HepG2 (cell line): ENCODE data around the gene NCOA6. TPM values are rescaled to one million over a fixed set of nuclear protein-coding genes. Genes with fewer than 3 reads are reported as not detected.

ENCODE experiments used
- ATAC-seq: fragments of 200-7000 bp; cut with Tn5 transposase; 3 replicates; pipeline ENCODE4 v1.9.1; 2020; ENCODE audit warnings: mild to moderate bottlenecking, moderate library complexity
- BruUV-seq: library from RNA; stranded (reverse); fragments of 400-500 nt; replicated peaks from 2 replicates; lab custom pipeline; 2021; lab: Mats Ljungman, UMichigan
- CTCF ChIA-PET: fragments of 300-600 bp; formaldehyde crosslinking; extraction: SDS; loops from one replicate; lab custom pipeline; 2021; ENCODE audit warnings: low total read pairs, inconsistent platforms, low intra/inter-chr PET ratio; lab: Yijun Ruan, JAX
- POLR2A ChIA-PET: fragments of 350-600 bp; sonication (Branson Sonifier 250); formaldehyde crosslinking; loops from one replicate; lab custom pipeline; 2020; ENCODE audit warnings: antibody characterized with exemption, inconsistent platforms; lab: Yijun Ruan, JAX
- DNase-seq: peaks from one replicate; pipeline ENCODE4 v3.0.0-alpha.2; 2015; ENCODE audit warnings: low spot score
- FAIRE-seq: peaks from 3 replicates; lab custom pipeline; 2011; peaks lifted over from hg19 to GRCh38; lab: Jason Lieb, UNC
- H2AFZ ChIP-seq: one replicate; pipeline ENCODE4 v1.6.1; 2011; ENCODE audit warnings: low read length, inconsistent platforms
- H3K27ac ChIP-seq: fragments of 300-600 bp; 3 replicates; pipeline ENCODE4 v1.8.0; 2011; ENCODE audit warnings: mixed run types, mild to moderate bottlenecking, mixed read lengths, low read length, inconsistent platforms; ENCODE audit not compliant: insufficient read depth; ENCODE audit errors: extremely low read length
- H3K27me3 ChIP-seq, 2 experiments: fragments of 200-600 bp in 1 of 2; 2 replicates in 1 of 2; 3 replicates in 1 of 2; pipeline versions ENCODE4 v1.6.0 to v1.8.0; 2011; ENCODE audit warnings: low read length in 2 of 2, mild to moderate bottlenecking in 2 of 2, moderate library complexity in 2 of 2, inconsistent platforms in 1 of 2; ENCODE audit not compliant: insufficient read depth in 2 of 2, control insufficient read depth in 1 of 2
- H3K36me3 ChIP-seq, 2 experiments: fragments of 200-600 bp in 1 of 2; replicated peaks in 1 of 2; 2 replicates in 1 of 2; 3 replicates in 1 of 2; pipeline versions ENCODE4 v1.5.1 to v1.8.0; 2011; ENCODE audit warnings: low read length in 2 of 2, inconsistent platforms in 1 of 2; ENCODE audit not compliant: insufficient read depth in 2 of 2, control insufficient read depth in 1 of 2
- H3K4me1 ChIP-seq: 2 replicates; pipeline ENCODE4 v1.5.1; 2012; ENCODE audit warnings: low read length, inconsistent platforms; ENCODE audit not compliant: insufficient read depth
- H3K4me2 ChIP-seq: 2 replicates; pipeline ENCODE4 v1.6.0; 2011; ENCODE audit warnings: low read depth, low read length, inconsistent platforms
- H3K4me3 ChIP-seq, 3 experiments: fragments of 200-600 bp in 1 of 3; sonication (generic), shearing (Covaris generic) in 1 of 3; replicated peaks in 1 of 3; 2 replicates each; pipeline ENCODE4 v1.5.1; 2011 to 2016; ENCODE audit warnings: low read length in 3 of 3, inconsistent platforms in 2 of 3, low read depth in 2 of 3, mild to moderate bottlenecking in 2 of 3, control low read depth in 1 of 3, mixed read lengths in 1 of 3; ENCODE audit not compliant: insufficient read depth in 1 of 3
- H3K79me2 ChIP-seq: one replicate; pipeline ENCODE4 v1.6.1; 2011; ENCODE audit warnings: low read length, inconsistent platforms; ENCODE audit not compliant: insufficient read depth
- H3K9ac ChIP-seq: 2 replicates; pipeline ENCODE4 v1.6.0; 2011; ENCODE audit warnings: mild to moderate bottlenecking, low read depth, low read length, inconsistent platforms; ENCODE audit not compliant: insufficient read depth
- H3K9me3 ChIP-seq: 2 replicates; pipeline ENCODE4 v1.5.1; 2012; ENCODE audit warnings: mild to moderate bottlenecking, low read length
- H4K20me1 ChIP-seq: 2 replicates; pipeline ENCODE4 v1.6.0; 2011; ENCODE audit warnings: inconsistent platforms, mild to moderate bottlenecking, low read length, moderate library complexity; ENCODE audit not compliant: insufficient read depth
- IKZF4 ChIP-seq: sonication (generic); formaldehyde crosslinking; IDR thresholded peaks from 2 replicates; pipeline ENCODE4 v1.5.1; 2020; ENCODE audit warnings: borderline replicate concordance, mild to moderate bottlenecking, low read depth, missing genetic modification reagents; ENCODE audit errors: not compliant biosample characterization
- JUND ChIP-seq: sonication (generic); formaldehyde crosslinking; IDR thresholded peaks from 2 replicates; pipeline ENCODE4 v1.8.0; 2022; ENCODE audit warnings: mild to moderate bottlenecking, missing genetic modification reagents
- KAT2B ChIP-seq: fragments of 150-350 bp; IDR thresholded peaks from 2 replicates; pipeline ENCODE4 v1.6.1; 2014; ENCODE audit warnings: low read depth, low read length, borderline replicate concordance
- NR2F1 ChIP-seq, 2 experiments: fragments of 450-650 bp in 1 of 2; formaldehyde crosslinking in 1 of 2; IDR thresholded peaks; 2 replicates each; pipeline versions ENCODE4 v1.5.0 to v1.6.1; 2016 to 2020; ENCODE audit warnings: mild to moderate bottlenecking in 1 of 2, missing compliant biosample characterization in 1 of 2, missing genetic modification reagents in 1 of 2, moderate library complexity in 1 of 2
- POGK ChIP-seq: sonication (generic); formaldehyde crosslinking; conservative IDR thresholded peaks from 2 replicates; pipeline ENCODE4 v1.8.0; 2022; ENCODE audit warnings: mild to moderate bottlenecking, moderate library complexity, missing genetic modification reagents
- SMAD9 ChIP-seq: sonication (generic); formaldehyde crosslinking; IDR thresholded peaks from 2 replicates; pipeline ENCODE4 v1.5.1; 2020; ENCODE audit warnings: mild to moderate bottlenecking, missing genetic modification reagents
- U2AF2 ChIP-seq: fragments of 200-400 bp; formaldehyde crosslinking; IDR thresholded peaks from 2 replicates; pipeline ENCODE4 v1.6.1; 2017; ENCODE audit warnings: low read depth, mild to moderate bottlenecking, low read length
- ZBTB39 ChIP-seq: sonication (generic); formaldehyde crosslinking; IDR thresholded peaks from 2 replicates; pipeline ENCODE4 v1.5.0; 2020; ENCODE audit warnings: missing genetic modification reagents
- ZKSCAN5 ChIP-seq: sonication (generic); formaldehyde crosslinking; IDR thresholded peaks from 2 replicates; pipeline ENCODE4 v1.5.1; 2020; ENCODE audit warnings: mild to moderate bottlenecking, missing genetic modification reagents
- ZNF44 ChIP-seq: sonication (generic); formaldehyde crosslinking; IDR thresholded peaks from 2 replicates; pipeline ENCODE4 v1.5.1; 2020; ENCODE audit warnings: mild to moderate bottlenecking, missing genetic modification reagents
- ZNF446 ChIP-seq: sonication (generic); formaldehyde crosslinking; IDR thresholded peaks from 2 replicates; pipeline ENCODE4 v1.5.0; 2020; ENCODE audit warnings: mild to moderate bottlenecking, missing genetic modification reagents
- ZNF639 ChIP-seq: conservative IDR thresholded peaks from 2 replicates; pipeline ENCODE4 v1.6.1; 2018; ENCODE audit warnings: missing genetic modification reagents
- ZNF75D ChIP-seq: sonication (generic); formaldehyde crosslinking; IDR thresholded peaks from 2 replicates; pipeline ENCODE4 v1.8.1; 2023; ENCODE audit warnings: missing genetic modification reagents, mild to moderate bottlenecking, borderline replicate concordance
- ZNF792 ChIP-seq: IDR thresholded peaks from 2 replicates; pipeline ENCODE4 v1.6.1; 2016
- ZNF878 ChIP-seq: sonication (generic); formaldehyde crosslinking; IDR thresholded peaks from 2 replicates; pipeline ENCODE4 v1.8.1; 2023; ENCODE audit warnings: mild to moderate bottlenecking, missing genetic modification reagents, moderate library complexity
- WGBS: methylation state at CpG from one replicate; pipeline ENCODE4 v1.1.6; 2017; ENCODE audit warnings: low lambda C conversion rate; 5-methylcytosine and 5-hydroxymethylcytosine counted together
- in situ Hi-C: cut with HindIII; loops from 2 replicates; pipeline ENCODE4 v1.10.0; 2017; ENCODE audit warnings: low pct_unique_long_range_greater_than_20kb; ENCODE audit not compliant: extremely low pct_ligation_motif_present
- intact Hi-C: fragments of 100-400 bp; cut with micrococcal nuclease; formaldehyde crosslinking; loops from one replicate; pipeline ENCODE4 v1.10.0; 2022; ENCODE audit not compliant: unreplicated experiment
- polyA plus RNA-seq, 8 experiments: library from polyadenylated mRNA; depleted of rRNA in 3 of 8; stranded (reverse) in 7 of 8; unstranded in 1 of 8; fragments of >200 nt; fragmentation: Illumina TruSeq in 4 of 8; extraction: Trizol in 4 of 8; gene quantifications; 2 replicates each; pipeline versions ENCODE4 v1.2.1 to v1.2.3, GENCODE V29; 2011 to 2016; ENCODE audit warnings: low read depth in 4 of 8, missing spikeins in 1 of 8, mixed read lengths in 1 of 8; ENCODE audit not compliant: insufficient read depth in 1 of 8
- total RNA-seq, 5 experiments: library from RNA; depleted of rRNA; stranded (reverse); fragments of >200 nt; fragmentation: Illumina TruSeq; extraction: Trizol; gene quantifications; 2 replicates each; pipeline ENCODE4 v1.2.3, GENCODE V29; 2016; ENCODE audit warnings: low read depth in 1 of 5

Gene NCOA6
- total and polyA plus RNA-seq, 2 of the 13 experiments (the other 11 are each of a cell fraction or from before 2014, with no cell fraction given) = 11.2 to 29.3 TPM

- peak within 1 kb of the TSS; percentile 92 for H3K27ac ChIP-seq
- POLR2A ChIA-PET = interaction anchor here (0.6 to 7.9 kb wide), 22 partner anchors 12 to 402 kb away, joined by 3 to 168 read pairs (median 6); partner anchors contain the start of genes DYNLRB1 and PIGU
- peak within 1 kb of the TSS; percentile 82 to 98 (median 84) for H3K4me3 ChIP-seq
- in situ Hi-C loops = loop anchor here (10.0 kb wide), 1 partner anchor 400 kb away; the partner anchor contains the start of gene AHCY
- H2AFZ ChIP-seq = no peak within 1 kb of the TSS
- WGBS = 1% methylated on average over 34 of the region's 82 CpGs
- FAIRE-seq (no peak), DNase-seq (peak; percentile 94), ATAC-seq (peak; percentile 70)
- no peaks in the 10 kb centered on the region for H3K36me3 ChIP-seq
- CTCF ChIA-PET = no interaction called here
- H3K4me2 ChIP-seq = peak within 1 kb of the TSS; percentile 97
- peaks cover 63% of the 10 kb centered on the region for H3K4me1 ChIP-seq
- H3K27me3 ChIP-seq = no peaks in the 10 kb centered on the region; a peak in 1 of 5 replicates
- H3K79me2 ChIP-seq = peaks cover 15% of the 10 kb centered on the region
- peak within 1 kb of the TSS; percentile 96 for H3K9ac ChIP-seq
- no peaks in the 10 kb centered on the region for H3K9me3 ChIP-seq
- BruUV-seq = no TSS peak
- H4K20me1 ChIP-seq = no peaks in the 10 kb centered on the region
- intact Hi-C loops = loop anchor here (1.0 to 10.0 kb wide), 5 partner anchors 28 to 167 kb away; no protein-coding TSS in a partner anchor
- 0 out of 2 replicates have a peak, but pooled peaks have one; percentile 35 for TF ChIP-seq ZNF75D (CRISPR knock-in tag)
- peak; percentile 90; the same call in 1 of the 2 replicates for TF ChIP-seq ZNF639 (CRISPR knock-in tag)
- 0 out of 2 replicates have a peak, but pooled peaks have one; percentile 26 for TF ChIP-seq SMAD9
- TF ChIP-seq JUND (CRISPR knock-in tag) = 0 out of 2 replicates have a peak, but pooled peaks have one; percentile 31
- TF ChIP-seq ZNF878 = no peak
- TF ChIP-seq ZKSCAN5 (CRISPR knock-in tag) = no peak
- peak; percentile 88; the same call in 1 of the 2 replicates for TF ChIP-seq ZNF446 (CRISPR knock-in tag)
- 0 out of 2 replicates have a peak, but pooled peaks have one; percentile 10 for TF ChIP-seq POGK
- peak; percentile 92 for TF ChIP-seq ZNF44 (CRISPR knock-in tag)
- TF ChIP-seq KAT2B = no peak
- TF ChIP-seq NR2F1 (CRISPR knock-in tag; IDR thresholded peaks at IDR 0.05) = peak in 1 of 2 experiments; percentile 57; a peak in 2 of 4 replicates
- no peak for TF ChIP-seq U2AF2
- TF ChIP-seq IKZF4 (CRISPR knock-in tag) = peak; percentile 19
- TF ChIP-seq ZBTB39 (CRISPR knock-in tag) = no peak
- peak; percentile 27 for TF ChIP-seq ZNF792 (CRISPR knock-in tag)
These were observed 121.1 kb downstream of the NCOA6 start, which contains the start of gene TP53INP2 for GRCh38 chr20:34704177-34705007. TP53INP2 (plus strand) TSS chr20:34704344; CDS start chr20:34708740, 4,396 bp downstream.
